Testis (tissue), 2 donors: ENCODE results near the gene MCC.

ENCODE experiments used
- POLR2A ChIP-seq: fragments of 450-650 bp; IDR thresholded peaks from one replicate; pipeline ENCODE4 v1.6.1; 2017; ENCODE audit warnings: antibody characterized with exemption, mild to moderate bottlenecking, moderate library complexity
- TF ChIP-seq, protein P1 (sequence below), 3 experiments: fragments of 450-650 bp in 2 of 3; fragments of 200-600 bp in 1 of 3; sonication (generic) in 1 of 3; IDR thresholded peaks; one replicate each; pipeline ENCODE4 v1.5.1; 2016 to 2019; ENCODE audit warnings: antibody characterized with exemption in 3 of 3, mild to moderate bottlenecking in 2 of 3, moderate library complexity in 1 of 3

DNA sequence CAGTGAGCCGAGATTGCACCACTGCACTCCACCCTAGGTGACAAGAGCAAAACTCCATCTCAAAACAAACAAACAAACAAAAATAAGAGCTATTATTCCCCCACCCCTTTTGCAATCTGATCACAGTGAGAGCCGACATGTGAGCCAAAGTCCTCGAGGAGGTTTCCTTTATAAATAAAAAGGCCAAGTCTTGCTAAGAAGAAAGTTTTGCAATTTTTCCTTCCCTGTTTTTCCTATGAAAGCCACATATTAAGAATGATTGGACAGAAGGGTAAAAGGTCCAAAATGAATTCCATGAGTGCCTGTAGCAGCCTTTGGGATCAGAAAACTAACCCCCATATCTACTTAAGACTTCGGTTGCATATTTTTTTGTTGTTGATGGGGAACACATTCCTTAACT is 233.1 kb downstream of the MCC start:
- TF ChIP-seq, protein P1, sequence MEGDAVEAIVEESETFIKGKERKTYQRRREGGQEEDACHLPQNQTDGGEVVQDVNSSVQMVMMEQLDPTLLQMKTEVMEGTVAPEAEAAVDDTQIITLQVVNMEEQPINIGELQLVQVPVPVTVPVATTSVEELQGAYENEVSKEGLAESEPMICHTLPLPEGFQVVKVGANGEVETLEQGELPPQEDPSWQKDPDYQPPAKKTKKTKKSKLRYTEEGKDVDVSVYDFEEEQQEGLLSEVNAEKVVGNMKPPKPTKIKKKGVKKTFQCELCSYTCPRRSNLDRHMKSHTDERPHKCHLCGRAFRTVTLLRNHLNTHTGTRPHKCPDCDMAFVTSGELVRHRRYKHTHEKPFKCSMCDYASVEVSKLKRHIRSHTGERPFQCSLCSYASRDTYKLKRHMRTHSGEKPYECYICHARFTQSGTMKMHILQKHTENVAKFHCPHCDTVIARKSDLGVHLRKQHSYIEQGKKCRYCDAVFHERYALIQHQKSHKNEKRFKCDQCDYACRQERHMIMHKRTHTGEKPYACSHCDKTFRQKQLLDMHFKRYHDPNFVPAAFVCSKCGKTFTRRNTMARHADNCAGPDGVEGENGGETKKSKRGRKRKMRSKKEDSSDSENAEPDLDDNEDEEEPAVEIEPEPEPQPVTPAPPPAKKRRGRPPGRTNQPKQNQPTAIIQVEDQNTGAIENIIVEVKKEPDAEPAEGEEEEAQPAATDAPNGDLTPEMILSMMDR (IDR thresholded peaks at IDR 0.05) = no peak
- no peak for TF ChIP-seq POLR2A
